K562 (cell line): ENCODE measurements around the gene PHETA2. TPM values are rescaled to one million over a fixed set of nuclear protein-coding genes. Genes with fewer than 3 reads are reported as not detected.

ENCODE experiments used
- DPF2 ChIP-seq: fragments of 450-650 bp; IDR thresholded peaks from 2 replicates; pipeline ENCODE4 v1.6.1; 2016
- EWSR1 ChIP-seq: fragments of 450-650 bp; IDR thresholded peaks from 2 replicates; pipeline ENCODE4 v1.6.1; 2018; ENCODE audit warnings: borderline replicate concordance, mild to moderate bottlenecking, low read depth, moderate library complexity; ENCODE audit not compliant: partially characterized antibody
- GATAD2A ChIP-seq: fragments of 450-650 bp; IDR thresholded peaks from 2 replicates; pipeline ENCODE4 v1.6.1; 2017
- POLR2G ChIP-seq: fragments of 200-400 bp; formaldehyde crosslinking; IDR thresholded peaks from 2 replicates; pipeline ENCODE4 v1.6.1; 2017; ENCODE audit warnings: low read depth, mild to moderate bottlenecking, antibody characterized with exemption, low read length, moderate library complexity
- PRPF4 ChIP-seq: fragments of 200-400 bp; formaldehyde crosslinking; IDR thresholded peaks from one replicate; pipeline ENCODE4 v1.6.1; 2017; ENCODE audit warnings: low read length, low read depth, mild to moderate bottlenecking; ENCODE audit not compliant: insufficient read depth, poor library complexity, severe bottlenecking
- RB1 ChIP-seq: fragments of 450-650 bp; IDR thresholded peaks from 2 replicates; pipeline ENCODE4 v1.6.1; 2017; ENCODE audit warnings: low read depth, mild to moderate bottlenecking
- TSC22D4 ChIP-seq: fragments of 450-650 bp; IDR thresholded peaks from 2 replicates; pipeline ENCODE4 v1.6.1; 2016; ENCODE audit warnings: missing genetic modification characterization, missing biosample characterization, control low read depth
- ZBTB40 ChIP-seq, 2 experiments: fragments of 450-650 bp in 1 of 2; sonication (generic) in 1 of 2; formaldehyde crosslinking in 1 of 2; IDR thresholded peaks; 2 replicates each; pipeline versions ENCODE4 v1.7.1 to v1.9.0; 2016 to 2022; ENCODE audit warnings: inconsistent platforms in 1 of 2, mild to moderate bottlenecking in 1 of 2, missing genetic modification reagents in 1 of 2
- ZNF121 ChIP-seq: sonication (generic); formaldehyde crosslinking; conservative IDR thresholded peaks from 2 replicates; pipeline ENCODE4 v1.8.0; 2022; ENCODE audit warnings: missing genetic modification reagents
- ZNF24 ChIP-seq: fragments of 450-650 bp; IDR thresholded peaks from 2 replicates; pipeline ENCODE4 v1.6.1; 2016
- polyA plus RNA-seq, 8 experiments: library from polyadenylated mRNA; depleted of rRNA in 4 of 8; stranded (reverse) in 5 of 8; unstranded in 3 of 8; fragments of >200 nt; fragmentation: Nextera tagmentation in 2 of 8; fragmentation: Illumina TruSeq in 1 of 8; extraction: Ambion mirVana in 2 of 8; extraction: Trizol in 1 of 8; gene quantifications; 2 replicates each; pipeline versions ENCODE4 v1.2.1 to v1.2.3, GENCODE V29; 2011 to 2014; ENCODE audit warnings: inconsistent platforms in 1 of 8, missing spikeins in 1 of 8
- total RNA-seq, 7 experiments: library from RNA; depleted of rRNA in 6 of 7; stranded (reverse); fragments of >200 nt in 6 of 7; fragmentation: Illumina TruSeq in 2 of 7; extraction: Trizol in 2 of 7; gene quantifications; 2 replicates each; pipeline versions ENCODE4 v1.2.1 to v1.2.3, GENCODE V29; 2011 to 2021; ENCODE audit warnings: low replicate concordance in 1 of 7
- TF ChIP-seq, protein P1 (sequence below), 3 experiments: fragments of 200-800 bp in 1 of 3; fragments of 250-450 bp in 1 of 3; fragments of 450-650 bp in 1 of 3; sonication (Bioruptor Pico) in 1 of 3; sonication (Bioruptor generic) in 1 of 3; formaldehyde crosslinking in 1 of 3; IDR thresholded peaks; 2 replicates each; pipeline versions ENCODE4 v1.6.1 to v1.8.0; 2016 to 2022; ENCODE audit warnings: mild to moderate bottlenecking in 2 of 3, missing genetic modification characterization in 2 of 3, missing compliant biosample characterization in 1 of 3, moderate library complexity in 1 of 3

Gene PHETA2
- total and polyA plus RNA-seq, 9 of the 15 experiments (the other 6 are each of a cell fraction or from before 2014, with no cell fraction given) = 0.07 to 0.22 (median 0.08) TPM; not detected in 5

DNA sequence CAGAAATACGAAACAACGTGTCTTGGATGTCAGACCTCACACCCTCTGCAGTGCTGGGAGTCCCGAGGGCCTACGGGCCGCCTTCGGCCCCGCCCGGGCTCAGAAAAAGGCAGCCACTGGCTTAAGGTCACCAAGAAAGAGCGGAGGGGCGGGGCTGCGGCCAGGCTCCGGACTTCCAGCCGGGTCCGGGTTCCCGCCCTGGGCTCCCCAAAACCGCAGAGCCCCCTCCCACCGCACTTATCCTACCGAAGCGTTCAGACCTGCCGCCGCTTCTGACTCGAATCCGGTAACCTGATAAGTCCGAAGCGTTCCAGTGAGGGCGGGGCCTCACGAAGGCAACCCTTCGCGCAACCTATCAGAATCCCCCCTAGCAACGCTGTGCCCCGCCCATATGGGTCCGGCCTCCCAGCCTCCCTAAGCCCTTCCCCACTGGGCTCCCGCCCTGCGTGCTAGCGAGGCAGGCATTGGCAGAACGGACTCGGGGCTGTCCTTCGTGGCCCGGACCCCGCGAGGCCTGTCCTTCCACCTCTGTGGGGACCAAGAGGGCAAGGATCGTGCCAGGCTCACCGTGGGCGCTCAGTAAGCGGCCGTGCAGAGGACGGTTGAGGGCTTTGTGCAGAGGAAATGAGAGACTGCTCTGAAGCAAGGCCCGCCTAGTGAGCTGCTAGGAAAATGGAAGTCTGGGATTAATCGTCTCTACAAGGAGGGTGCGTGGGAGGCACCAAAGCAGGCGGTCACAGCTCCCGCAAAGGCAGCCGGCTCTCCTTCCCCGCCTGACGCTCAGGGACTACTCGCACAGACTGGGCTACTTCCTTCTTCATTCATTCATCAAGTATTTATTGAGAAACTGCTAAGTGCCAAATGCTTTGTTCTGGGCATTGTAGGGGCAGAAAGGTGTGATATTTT is 3.3 kb upstream of the PHETA2 start, which contains the start of gene NAGA (continued):
- TF ChIP-seq ZBTB40 (IDR thresholded peaks at IDR 0.05) = peak; percentile 45; the same call in 1 of the 2 replicates
- no peak for TF ChIP-seq ZBTB40 (CRISPR knock-in tag; IDR thresholded peaks at IDR 0.05)
- TF ChIP-seq ZNF121 (CRISPR knock-in tag) = no peak
- peak; percentile 95 for TF ChIP-seq POLR2G
- TF ChIP-seq EWSR1 = no peak
- TF ChIP-seq DPF2 = peak; percentile 50
- no peak for TF ChIP-seq PRPF4
- 0 out of 2 replicates have a peak, but pooled peaks have one; percentile 5 for TF ChIP-seq RB1
- TF ChIP-seq, protein P1, sequence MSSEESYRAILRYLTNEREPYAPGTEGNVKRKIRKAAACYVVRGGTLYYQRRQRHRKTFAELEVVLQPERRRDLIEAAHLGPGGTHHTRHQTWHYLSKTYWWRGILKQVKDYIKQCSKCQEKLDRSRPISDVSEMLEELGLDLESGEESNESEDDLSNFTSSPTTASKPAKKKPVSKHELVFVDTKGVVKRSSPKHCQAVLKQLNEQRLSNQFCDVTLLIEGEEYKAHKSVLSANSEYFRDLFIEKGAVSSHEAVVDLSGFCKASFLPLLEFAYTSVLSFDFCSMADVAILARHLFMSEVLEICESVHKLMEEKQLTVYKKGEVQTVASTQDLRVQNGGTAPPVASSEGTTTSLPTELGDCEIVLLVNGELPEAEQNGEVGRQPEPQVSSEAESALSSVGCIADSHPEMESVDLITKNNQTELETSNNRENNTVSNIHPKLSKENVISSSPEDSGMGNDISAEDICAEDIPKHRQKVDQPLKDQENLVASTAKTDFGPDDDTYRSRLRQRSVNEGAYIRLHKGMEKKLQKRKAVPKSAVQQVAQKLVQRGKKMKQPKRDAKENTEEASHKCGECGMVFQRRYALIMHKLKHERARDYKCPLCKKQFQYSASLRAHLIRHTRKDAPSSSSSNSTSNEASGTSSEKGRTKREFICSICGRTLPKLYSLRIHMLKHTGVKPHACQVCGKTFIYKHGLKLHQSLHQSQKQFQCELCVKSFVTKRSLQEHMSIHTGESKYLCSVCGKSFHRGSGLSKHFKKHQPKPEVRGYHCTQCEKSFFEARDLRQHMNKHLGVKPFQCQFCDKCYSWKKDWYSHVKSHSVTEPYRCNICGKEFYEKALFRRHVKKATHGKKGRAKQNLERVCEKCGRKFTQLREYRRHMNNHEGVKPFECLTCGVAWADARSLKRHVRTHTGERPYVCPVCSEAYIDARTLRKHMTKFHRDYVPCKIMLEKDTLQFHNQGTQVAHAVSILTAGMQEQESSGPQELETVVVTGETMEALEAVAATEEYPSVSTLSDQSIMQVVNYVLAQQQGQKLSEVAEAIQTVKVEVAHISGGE (CRISPR knock-in tag; IDR thresholded peaks at IDR 0.05) = peak in 2 of 3 experiments; percentile 66 to 95; a peak in 3 of 6 replicates
- peak; percentile 83 for TF ChIP-seq ZNF24
- TF ChIP-seq GATAD2A = peak; percentile 76; the same call in 1 of the 2 replicates
- TF ChIP-seq TSC22D4 = no peak
